Stomach (tissue), 9 donors: ENCODE results near the gene DCTN4. TPM values are rescaled to one million over a fixed set of nuclear protein-coding genes. Genes with fewer than 3 reads are reported as not detected.

Experiments
- DNase-seq, 2 donors: peaks; one replicate each; pipeline versions ENCODE4 v3.0.0 to v3.0.0-alpha.2; 2013 to 2019
- H3K27ac ChIP-seq, 5 donors: fragments of 200-600 bp in 4 of 5; sonication (generic) in 4 of 5; one replicate each; pipeline ENCODE4 v1.5.1; 2013 to 2019; ENCODE audit warnings: mild to moderate bottlenecking in 1 of 5, moderate library complexity in 1 of 5
- H3K27me3 ChIP-seq, 3 donors: fragments of 200-600 bp; sonication (generic); one replicate each; pipeline ENCODE4 v1.5.1; 2017 to 2019; ENCODE audit warnings: mixed run types in 1 of 3
- H3K36me3 ChIP-seq, 4 donors: fragments of 200-600 bp; sonication (generic); 1 replicate in 3 of 4; 2 replicates in 1 of 4; pipeline ENCODE4 v1.5.1; 2016 to 2019
- H3K4me1 ChIP-seq, 4 donors: fragments of 200-600 bp; sonication (generic); one replicate each; pipeline ENCODE4 v1.5.1; 2016 to 2019
- H3K4me3 ChIP-seq, 4 donors: fragments of 200-600 bp; sonication (generic) in 3 of 4; one replicate each; pipeline ENCODE4 v1.5.1; 2016 to 2019; ENCODE audit warnings: mild to moderate bottlenecking in 1 of 4
- H3K9me3 ChIP-seq, 4 donors: fragments of 200-600 bp; sonication (generic); one replicate each; pipeline ENCODE4 v1.5.1; 2016 to 2019
- EP300 ChIP-seq: sonication (generic); formaldehyde crosslinking; IDR thresholded peaks from one replicate; pipeline ENCODE4 v1.6.1; 2017; ENCODE audit warnings: antibody characterized with exemption
- POLR2A ChIP-seq, 4 donors: fragments of 450-650 bp; IDR thresholded peaks; one replicate each; pipeline ENCODE4 v1.6.1; 2016; ENCODE audit warnings: antibody characterized with exemption in 4 of 4, control low read depth in 2 of 4, mild to moderate bottlenecking in 1 of 4, moderate library complexity in 1 of 4
- POLR2AphosphoS5 ChIP-seq, 3 donors: sonication (generic); formaldehyde crosslinking; IDR thresholded peaks; one replicate each; pipeline ENCODE4 v1.6.1; 2016; ENCODE audit warnings: antibody characterized with exemption in 3 of 3
- WGBS, 5 donors: extraction: QIAGEN DNeasy Blood & Tissue Kit in 3 of 5; methylation state at CpG; one replicate each; pipeline versions ENCODE4 v1.1.5 to v1.1.7; 2013 to 2018; 5-methylcytosine and 5-hydroxymethylcytosine counted together
- intact Hi-C: fragments of 100-400 bp; cut with DNase I; formaldehyde crosslinking; loops from one replicate; pipeline ENCODE4 v1.15.1; 2023; ENCODE audit warnings: low total_unique reads
- polyA plus RNA-seq, 3 donors: library from polyadenylated mRNA; stranded (reverse); fragments of 200-250 nt; gene quantifications; one replicate each; pipeline ENCODE4 v1.2.3, GENCODE V29; 2013
- total RNA-seq, 5 donors: library from RNA; depleted of rRNA; stranded (reverse); fragments of >200 nt; gene quantifications; one replicate each; pipeline versions ENCODE4 v1.1.0 to v1.2.3, GENCODE V29; 2014 to 2016
- TF ChIP-seq, protein P1 (sequence below), 7 experiments: fragments of 450-650 bp in 4 of 7; fragments of 200-600 bp in 3 of 7; sonication (generic) in 3 of 7; IDR thresholded peaks; one replicate each; pipeline ENCODE4 v1.5.1; 2016 to 2019; ENCODE audit warnings: antibody characterized with exemption in 7 of 7, control low read depth in 2 of 7, mild to moderate bottlenecking in 1 of 7
- donor health status: healthy with polysubstance abuse.
- donor health status: Bipolar disorder and iron deficiency.
- donor health status: healthy.

The DCTN4 gene
- total and polyA plus RNA-seq, 8 donors = 16.1 to 113 (median 39.5) TPM

DNA sequence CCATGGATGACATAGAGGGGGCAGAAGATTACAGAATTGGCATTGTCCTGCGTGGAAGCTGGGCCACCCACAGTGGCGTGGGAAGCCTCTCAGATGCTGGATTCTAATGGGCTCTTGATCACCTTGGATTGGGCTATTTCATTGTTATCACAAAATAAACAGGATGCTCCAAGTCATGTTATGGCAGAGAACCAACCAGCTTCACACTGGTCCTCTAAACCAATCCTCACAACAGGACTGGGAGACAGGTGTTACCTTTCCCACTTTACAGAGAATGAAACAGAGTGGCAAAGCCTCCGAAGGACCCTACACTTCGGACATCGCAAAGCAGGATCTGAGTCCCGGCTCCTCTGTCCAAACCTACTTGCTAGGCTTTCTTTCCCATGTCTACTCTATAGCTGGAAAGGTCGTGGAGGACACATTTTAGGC lies 19.3 kb upstream of the DCTN4 start:
- Histone ChIP-seq H3K4me3 (peak overlapping the region; percentile 71 to 82 (median 80)), H3K36me3 (no peaks in the 10 kb centered on the region), H3K27me3 (no peaks in the 10 kb centered on the region), H3K4me1 (peaks cover 24 to 50% (median 46%) of the 10 kb centered on the region in 4 donors), H3K9me3 (no peaks in the 10 kb centered on the region), H3K27ac (peak overlapping the region; percentile 90 to 95 (median 93))
- intact Hi-C loops = no loop called here
- peak in 1 of 2 donors; percentile 59 for DNase-seq
- WGBS, 5 donors = 7 to 11% (median 9%) methylated on average over 7 of the region's 7 CpGs
- no peak for TF ChIP-seq POLR2AphosphoS5 (IDR thresholded peaks at IDR 0.05)
- no peak for TF ChIP-seq POLR2A (IDR thresholded peaks at IDR 0.05)
- TF ChIP-seq EP300 = no peak
- TF ChIP-seq, protein P1, sequence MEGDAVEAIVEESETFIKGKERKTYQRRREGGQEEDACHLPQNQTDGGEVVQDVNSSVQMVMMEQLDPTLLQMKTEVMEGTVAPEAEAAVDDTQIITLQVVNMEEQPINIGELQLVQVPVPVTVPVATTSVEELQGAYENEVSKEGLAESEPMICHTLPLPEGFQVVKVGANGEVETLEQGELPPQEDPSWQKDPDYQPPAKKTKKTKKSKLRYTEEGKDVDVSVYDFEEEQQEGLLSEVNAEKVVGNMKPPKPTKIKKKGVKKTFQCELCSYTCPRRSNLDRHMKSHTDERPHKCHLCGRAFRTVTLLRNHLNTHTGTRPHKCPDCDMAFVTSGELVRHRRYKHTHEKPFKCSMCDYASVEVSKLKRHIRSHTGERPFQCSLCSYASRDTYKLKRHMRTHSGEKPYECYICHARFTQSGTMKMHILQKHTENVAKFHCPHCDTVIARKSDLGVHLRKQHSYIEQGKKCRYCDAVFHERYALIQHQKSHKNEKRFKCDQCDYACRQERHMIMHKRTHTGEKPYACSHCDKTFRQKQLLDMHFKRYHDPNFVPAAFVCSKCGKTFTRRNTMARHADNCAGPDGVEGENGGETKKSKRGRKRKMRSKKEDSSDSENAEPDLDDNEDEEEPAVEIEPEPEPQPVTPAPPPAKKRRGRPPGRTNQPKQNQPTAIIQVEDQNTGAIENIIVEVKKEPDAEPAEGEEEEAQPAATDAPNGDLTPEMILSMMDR (IDR thresholded peaks at IDR 0.05) = no peak

DNA sequence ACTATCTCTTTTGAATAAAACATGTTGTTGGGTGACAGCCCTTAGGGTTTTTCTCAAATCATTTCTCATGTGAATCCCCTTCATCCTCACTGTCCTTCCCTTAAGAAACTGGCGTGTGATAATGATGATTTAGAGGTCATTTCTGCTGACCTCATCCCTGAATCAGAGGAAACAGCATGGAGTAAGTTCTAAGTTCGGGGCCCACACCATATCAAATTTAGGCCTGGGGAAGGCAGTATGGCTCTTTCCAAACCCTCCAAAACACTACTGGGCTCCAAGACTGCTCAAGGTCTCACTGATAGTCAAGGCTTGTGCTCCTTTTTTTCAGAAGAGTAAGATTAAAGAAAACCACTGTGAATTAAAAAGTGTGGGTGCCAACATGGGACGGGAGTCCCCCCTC lies 18.9 kb upstream of the DCTN4 start:
- 60 to 73% (median 65%) methylated on average over 3 of the region's 3 CpGs for WGBS, 5 donors
- Histone ChIP-seq H3K27me3 (no peaks in the 10 kb centered on the region), H3K9me3 (no peaks in the 10 kb centered on the region), H3K27ac (peak overlapping the region; percentile 90 to 95 (median 93)), H3K4me1 (peaks cover 19 to 46% (median 42%) of the 10 kb centered on the region in 4 donors), H3K4me3 (peak overlapping the region; percentile 71 to 82 (median 80)), H3K36me3 (no peaks in the 10 kb centered on the region)
- intact Hi-C loops = no loop called here
- no peak for DNase-seq
- TF ChIP-seq, protein P1 (IDR thresholded peaks at IDR 0.05) = no peak

- TF ChIP-seq EP300 (no peak), POLR2AphosphoS5 (IDR thresholded peaks at IDR 0.05) (peak in 1 of 3 donors; percentile 9), POLR2A (IDR thresholded peaks at IDR 0.05) (no peak)
- TF ChIP-seq, protein P1 (IDR thresholded peaks at IDR 0.05) = no peak
- 26 to 53% (median 33%) methylated on average over 1 of the region's 1 CpG for WGBS, 5 donors
- Histone ChIP-seq H3K4me3 (no peak overlapping the region), H3K36me3 (no peaks in the 10 kb centered on the region), H3K4me1 (peaks cover 7 to 11% (median 9%) of the 10 kb centered on the region in 4 donors), H3K27me3 (no peaks in the 10 kb centered on the region), H3K9me3 (no peaks in the 10 kb centered on the region), H3K27ac (no peak overlapping the region)
- DNase-seq = no peak
- intact Hi-C loops = no loop called here
These were observed 15.3 kb upstream of the DCTN4 start for GRCh38 chr5:150774145-150774544.

GRCh38 chr5:150771034-150771795 lies 12.4 kb upstream of the DCTN4 start:
- intact Hi-C loops = no loop called here
- H3K4me1 ChIP-seq = no peaks in the 10 kb centered on the region
- H3K36me3 ChIP-seq = no peaks in the 10 kb centered on the region
- no peaks in the 10 kb centered on the region for H3K9me3 ChIP-seq
- no peak overlapping the region for H3K27ac ChIP-seq
- no peak for DNase-seq
- 57 to 84% (median 72%) methylated on average over 1 of the region's 1 CpG for WGBS, 5 donors
- no peak overlapping the region for H3K4me3 ChIP-seq
- H3K27me3 ChIP-seq = no peaks in the 10 kb centered on the region
- TF ChIP-seq EP300 = no peak

DNA sequence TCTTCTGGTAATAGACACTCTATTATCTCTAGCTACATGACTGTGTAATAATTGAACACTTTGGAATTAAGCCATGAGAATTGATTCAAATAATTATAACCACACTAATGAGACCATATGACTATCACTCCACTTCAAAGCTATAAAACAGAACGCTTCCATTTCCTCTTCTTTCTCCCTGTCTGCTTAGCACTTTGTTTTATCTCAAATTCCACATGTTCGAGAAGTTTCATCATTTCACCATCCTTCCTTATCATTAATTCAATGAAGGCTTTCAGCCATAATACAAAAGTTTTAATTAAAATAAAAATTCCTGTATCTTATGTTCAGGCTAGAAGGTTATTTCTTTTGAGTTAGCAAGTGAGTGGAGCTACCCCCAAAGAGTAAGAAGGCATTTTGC lies 7.4 kb upstream of the DCTN4 start:
- Histone ChIP-seq H3K9me3 (no peaks in the 10 kb centered on the region), H3K4me1 (no peaks in the 10 kb centered on the region), H3K27me3 (no peaks in the 10 kb centered on the region), H3K27ac (no peak overlapping the region), H3K36me3 (no peaks in the 10 kb centered on the region), H3K4me3 (no peak overlapping the region)
- TF ChIP-seq POLR2A (IDR thresholded peaks at IDR 0.05) (no peak), EP300 (no peak), POLR2AphosphoS5 (IDR thresholded peaks at IDR 0.05) (no peak)
- TF ChIP-seq, protein P1 (IDR thresholded peaks at IDR 0.05) = no peak
- 68 to 80% (median 73%) methylated on average over 2 of the region's 2 CpGs for WGBS, 5 donors
- intact Hi-C loops = no loop called here
- no peak for DNase-seq
